Kidney capillary endothelial cell (primary cell): ENCODE results near the gene MYRFL.
A peak's percentile ranks its signal among the peaks of the same experiment; 100 is the strongest.
"Not testable (repeated sequence)": the region's sequence is repeated elsewhere in the genome, so short reads cannot be mapped to it uniquely, and the experiment has no call there.

Experiments
- DNase-seq: peaks from one replicate; pipeline ENCODE4 v3.0.0-alpha.2; 2018; ENCODE audit warnings: low spot score

MYRFL gene

GRCh38 chr12:69988481-69989321, 163.7 kb downstream of the MYRFL start:
- DNase-seq = peak; percentile 7

- no peak for DNase-seq
Measured at GRCh38 chr12:69991690-69992288, 166.8 kb downstream of the MYRFL start.

- DNase-seq = no peak
Measured at GRCh38 chr12:69993433-69993832, 168.4 kb downstream of the MYRFL start.

GRCh38 chr12:69994086-69994485, 169.1 kb downstream of the MYRFL start:
- not testable (repeated sequence) for DNase-seq

GRCh38 chr12:69994724-69995173, 169.7 kb downstream of the MYRFL start:
- no peak for DNase-seq

- DNase-seq = no peak
Measured at GRCh38 chr12:69996241-69996640, 171.2 kb downstream of the MYRFL start.

- no peak for DNase-seq
Measured at GRCh38 chr12:69996722-69997121, 171.7 kb downstream of the MYRFL start.

GRCh38 chr12:69998011-69998410, 173.0 kb downstream of the MYRFL start:
- DNase-seq = no peak

GRCh38 chr12:69998922-69999321, 173.9 kb downstream of the MYRFL start:
- DNase-seq = no peak

- no peak for DNase-seq
Measured at GRCh38 chr12:69999561-69999960, 174.5 kb downstream of the MYRFL start.

GRCh38 chr12:70002097-70002911, 177.3 kb downstream of the MYRFL start:
- no peak for DNase-seq

GRCh38 chr12:70002912-70003255, 177.9 kb downstream of the MYRFL start:
- no peak for DNase-seq

- no peak for DNase-seq
Measured at GRCh38 chr12:70005864-70006618, 181.0 kb downstream of the MYRFL start.

- no peak for DNase-seq
Measured at GRCh38 chr12:70006619-70006973, 181.6 kb downstream of the MYRFL start.

GRCh38 chr12:70007687-70008086, 182.7 kb downstream of the MYRFL start:
- no peak for DNase-seq
